ENCODE results near the gene FBXL17.

DNA sequence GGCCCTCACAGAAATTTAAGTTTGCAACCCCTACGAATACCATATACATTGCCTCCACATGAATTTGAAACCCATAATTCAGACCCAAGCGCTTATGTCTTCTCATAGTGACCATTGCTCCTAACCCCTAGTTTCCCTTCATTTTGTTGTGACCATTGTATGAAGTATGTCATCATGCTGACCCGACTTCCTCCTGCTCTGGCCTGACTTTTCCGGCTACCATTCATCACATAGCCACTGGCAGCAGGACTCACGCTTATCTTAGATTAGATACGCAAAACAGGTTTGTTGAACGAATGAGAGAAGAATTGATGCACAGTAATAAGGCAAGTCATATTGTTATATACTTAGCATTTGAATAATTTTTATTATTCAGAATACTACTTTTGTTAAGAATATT, 345.4 kb downstream of the FBXL17 start:
- no peak for TF ChIP-seq ZBED1 (IDR thresholded peaks at IDR 0.05)
- TF ChIP-seq ZNF77 (CRISPR knock-in tag; IDR thresholded peaks at IDR 0.05): no peak
- TF ChIP-seq, protein P1, sequence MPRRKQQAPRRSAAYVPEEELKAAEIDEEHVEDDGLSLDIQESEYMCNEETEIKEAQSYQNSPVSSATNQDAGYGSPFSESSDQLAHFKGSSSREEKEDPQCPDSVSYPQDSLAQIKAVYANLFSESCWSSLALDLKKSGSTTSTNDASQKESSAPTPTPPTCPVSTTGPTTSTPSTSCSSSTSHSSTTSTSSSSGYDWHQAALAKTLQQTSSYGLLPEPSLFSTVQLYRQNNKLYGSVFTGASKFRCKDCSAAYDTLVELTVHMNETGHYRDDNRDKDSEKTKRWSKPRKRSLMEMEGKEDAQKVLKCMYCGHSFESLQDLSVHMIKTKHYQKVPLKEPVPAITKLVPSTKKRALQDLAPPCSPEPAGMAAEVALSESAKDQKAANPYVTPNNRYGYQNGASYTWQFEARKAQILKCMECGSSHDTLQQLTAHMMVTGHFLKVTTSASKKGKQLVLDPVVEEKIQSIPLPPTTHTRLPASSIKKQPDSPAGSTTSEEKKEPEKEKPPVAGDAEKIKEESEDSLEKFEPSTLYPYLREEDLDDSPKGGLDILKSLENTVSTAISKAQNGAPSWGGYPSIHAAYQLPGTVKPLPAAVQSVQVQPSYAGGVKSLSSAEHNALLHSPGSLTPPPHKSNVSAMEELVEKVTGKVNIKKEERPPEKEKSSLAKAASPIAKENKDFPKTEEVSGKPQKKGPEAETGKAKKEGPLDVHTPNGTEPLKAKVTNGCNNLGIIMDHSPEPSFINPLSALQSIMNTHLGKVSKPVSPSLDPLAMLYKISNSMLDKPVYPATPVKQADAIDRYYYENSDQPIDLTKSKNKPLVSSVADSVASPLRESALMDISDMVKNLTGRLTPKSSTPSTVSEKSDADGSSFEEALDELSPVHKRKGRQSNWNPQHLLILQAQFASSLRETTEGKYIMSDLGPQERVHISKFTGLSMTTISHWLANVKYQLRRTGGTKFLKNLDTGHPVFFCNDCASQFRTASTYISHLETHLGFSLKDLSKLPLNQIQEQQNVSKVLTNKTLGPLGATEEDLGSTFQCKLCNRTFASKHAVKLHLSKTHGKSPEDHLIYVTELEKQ (CRISPR knock-in tag; IDR thresholded peaks at IDR 0.05): no peak
- TF ChIP-seq, protein P2, sequence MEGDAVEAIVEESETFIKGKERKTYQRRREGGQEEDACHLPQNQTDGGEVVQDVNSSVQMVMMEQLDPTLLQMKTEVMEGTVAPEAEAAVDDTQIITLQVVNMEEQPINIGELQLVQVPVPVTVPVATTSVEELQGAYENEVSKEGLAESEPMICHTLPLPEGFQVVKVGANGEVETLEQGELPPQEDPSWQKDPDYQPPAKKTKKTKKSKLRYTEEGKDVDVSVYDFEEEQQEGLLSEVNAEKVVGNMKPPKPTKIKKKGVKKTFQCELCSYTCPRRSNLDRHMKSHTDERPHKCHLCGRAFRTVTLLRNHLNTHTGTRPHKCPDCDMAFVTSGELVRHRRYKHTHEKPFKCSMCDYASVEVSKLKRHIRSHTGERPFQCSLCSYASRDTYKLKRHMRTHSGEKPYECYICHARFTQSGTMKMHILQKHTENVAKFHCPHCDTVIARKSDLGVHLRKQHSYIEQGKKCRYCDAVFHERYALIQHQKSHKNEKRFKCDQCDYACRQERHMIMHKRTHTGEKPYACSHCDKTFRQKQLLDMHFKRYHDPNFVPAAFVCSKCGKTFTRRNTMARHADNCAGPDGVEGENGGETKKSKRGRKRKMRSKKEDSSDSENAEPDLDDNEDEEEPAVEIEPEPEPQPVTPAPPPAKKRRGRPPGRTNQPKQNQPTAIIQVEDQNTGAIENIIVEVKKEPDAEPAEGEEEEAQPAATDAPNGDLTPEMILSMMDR (IDR thresholded peaks at IDR 0.05 in 2 of 3, conservative IDR thresholded peaks at IDR 0.05 in 1 of 3; ENCODE audit: insufficient read depth in 2 of 3, low read depth in 1 of 3, low read length in 3 of 3): no peak
- no peak for TF ChIP-seq HNRNPUL1 (IDR thresholded peaks at IDR 0.05; ENCODE audit: low read length)
- TF ChIP-seq SMARCE1 (IDR thresholded peaks at IDR 0.05): no peak
- TF ChIP-seq ZNF696 (CRISPR knock-in tag; conservative IDR thresholded peaks at IDR 0.05): no peak
- no peak for TF ChIP-seq POLR2A (conservative IDR thresholded peaks at IDR 0.05)
- TF ChIP-seq, protein P3, sequence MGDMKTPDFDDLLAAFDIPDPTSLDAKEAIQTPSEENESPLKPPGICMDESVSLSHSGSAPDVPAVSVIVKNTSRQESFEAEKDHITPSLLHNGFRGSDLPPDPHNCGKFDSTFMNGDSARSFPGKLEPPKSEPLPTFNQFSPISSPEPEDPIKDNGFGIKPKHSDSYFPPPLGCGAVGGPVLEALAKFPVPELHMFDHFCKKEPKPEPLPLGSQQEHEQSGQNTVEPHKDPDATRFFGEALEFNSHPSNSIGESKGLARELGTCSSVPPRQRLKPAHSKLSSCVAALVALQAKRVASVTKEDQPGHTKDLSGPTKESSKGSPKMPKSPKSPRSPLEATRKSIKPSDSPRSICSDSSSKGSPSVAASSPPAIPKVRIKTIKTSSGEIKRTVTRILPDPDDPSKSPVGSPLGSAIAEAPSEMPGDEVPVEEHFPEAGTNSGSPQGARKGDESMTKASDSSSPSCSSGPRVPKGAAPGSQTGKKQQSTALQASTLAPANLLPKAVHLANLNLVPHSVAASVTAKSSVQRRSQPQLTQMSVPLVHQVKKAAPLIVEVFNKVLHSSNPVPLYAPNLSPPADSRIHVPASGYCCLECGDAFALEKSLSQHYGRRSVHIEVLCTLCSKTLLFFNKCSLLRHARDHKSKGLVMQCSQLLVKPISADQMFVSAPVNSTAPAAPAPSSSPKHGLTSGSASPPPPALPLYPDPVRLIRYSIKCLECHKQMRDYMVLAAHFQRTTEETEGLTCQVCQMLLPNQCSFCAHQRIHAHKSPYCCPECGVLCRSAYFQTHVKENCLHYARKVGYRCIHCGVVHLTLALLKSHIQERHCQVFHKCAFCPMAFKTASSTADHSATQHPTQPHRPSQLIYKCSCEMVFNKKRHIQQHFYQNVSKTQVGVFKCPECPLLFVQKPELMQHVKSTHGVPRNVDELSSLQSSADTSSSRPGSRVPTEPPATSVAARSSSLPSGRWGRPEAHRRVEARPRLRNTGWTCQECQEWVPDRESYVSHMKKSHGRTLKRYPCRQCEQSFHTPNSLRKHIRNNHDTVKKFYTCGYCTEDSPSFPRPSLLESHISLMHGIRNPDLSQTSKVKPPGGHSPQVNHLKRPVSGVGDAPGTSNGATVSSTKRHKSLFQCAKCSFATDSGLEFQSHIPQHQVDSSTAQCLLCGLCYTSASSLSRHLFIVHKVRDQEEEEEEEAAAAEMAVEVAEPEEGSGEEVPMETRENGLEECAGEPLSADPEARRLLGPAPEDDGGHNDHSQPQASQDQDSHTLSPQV (IDR thresholded peaks at IDR 0.05): no peak

Measured in K562 (cell line).